SIG-M5 treated with dmso at 0.1 percent for 504 hours (cell line): ENCODE measurements around the gene CRMP1.

Experiments
- DNase-seq: peaks from one replicate; lab custom pipeline; 2025; ENCODE audit not compliant: unreplicated experiment; lab: John Stamatoyannopoulos, UW

CRMP1 gene

DNA sequence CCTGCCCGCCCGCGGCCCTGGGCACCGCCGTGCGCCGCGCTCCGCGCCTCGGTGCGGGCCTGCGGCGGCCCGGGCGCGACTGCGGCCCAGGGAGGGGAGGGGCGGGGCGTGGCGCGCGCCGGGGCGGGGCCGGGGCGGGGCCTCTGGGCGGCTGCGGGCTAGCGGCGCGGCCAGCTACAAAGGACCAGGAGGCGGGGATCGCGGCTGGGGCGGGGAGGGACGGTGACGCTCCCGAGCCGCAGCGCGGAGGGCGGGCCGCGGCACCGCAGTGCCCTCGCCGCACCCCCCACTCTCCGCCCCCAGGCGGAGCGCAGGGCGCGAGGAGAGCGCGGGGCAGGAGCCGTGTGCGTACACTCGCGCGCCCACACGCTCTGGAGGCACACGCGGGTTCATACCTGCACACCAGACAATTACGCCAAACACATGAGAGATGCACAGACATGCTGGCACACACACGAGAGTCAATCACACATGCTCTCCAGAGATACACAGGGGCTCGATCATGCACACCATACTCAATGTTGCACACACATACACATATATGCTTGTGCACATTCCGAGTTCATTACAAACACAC, at the start of gene CRMP1:
Gene CRMP1 (minus strand): TSS at position 83 of the 577 bp plus-strand sequence. CDS start 117 bp downstream, outside the sequence.
- no peak for DNase-seq

DNA sequence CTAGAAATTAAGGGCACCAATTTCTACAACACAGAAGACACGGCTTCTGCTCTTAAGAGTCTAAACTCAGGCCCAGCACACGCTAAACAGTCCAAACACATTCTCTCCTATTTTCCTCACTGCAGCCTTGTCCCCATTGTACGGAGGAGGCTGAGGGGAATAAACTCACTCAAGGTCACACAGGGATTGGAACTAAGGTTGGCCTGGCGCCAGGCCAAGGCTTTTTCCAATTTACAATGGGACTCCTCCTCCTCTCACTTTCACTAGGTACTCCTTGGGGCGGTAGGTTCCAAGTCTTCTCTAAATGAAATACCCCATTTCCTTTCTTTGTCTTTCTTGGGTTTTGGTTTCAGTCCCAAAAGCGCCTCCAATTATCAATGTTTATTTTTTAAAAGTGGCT, 48.7 kb upstream of the CRMP1 start:
- DNase-seq = no peak

DNA sequence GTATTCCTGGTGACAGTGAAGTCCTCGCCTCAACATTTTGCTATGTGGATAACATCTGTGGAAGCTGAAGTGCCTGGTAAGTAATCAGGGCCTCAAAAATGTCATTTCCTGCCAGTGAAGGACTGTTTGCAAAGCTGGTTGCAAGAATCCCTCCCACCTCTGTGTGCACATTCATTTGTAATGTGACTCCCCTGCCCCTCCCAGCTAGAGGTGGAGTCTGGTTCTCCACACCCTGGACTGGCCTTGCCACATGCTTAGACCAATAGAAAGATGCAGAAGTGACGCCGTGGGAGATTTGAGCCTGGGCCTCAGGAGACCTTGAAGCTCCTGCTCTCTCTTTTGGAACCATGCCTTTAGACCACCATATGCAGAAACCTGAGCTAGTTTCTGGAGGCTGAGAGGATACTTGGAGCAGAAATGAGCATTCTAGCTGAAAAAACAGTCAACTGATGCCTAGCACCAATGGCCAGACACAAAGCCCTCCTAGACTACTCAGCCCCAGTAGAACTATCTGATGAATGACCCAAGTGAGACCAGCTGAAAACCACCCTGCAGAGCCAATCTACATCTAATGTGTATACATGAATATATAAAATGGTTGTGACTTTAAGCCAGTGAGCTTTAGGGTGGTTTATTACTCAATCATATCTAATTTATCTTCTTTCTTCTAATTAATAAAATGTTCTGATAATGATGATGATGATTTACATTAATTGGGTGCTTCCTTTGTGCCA, 47.8 kb upstream of the CRMP1 start:
- DNase-seq = peak; percentile 5

DNA sequence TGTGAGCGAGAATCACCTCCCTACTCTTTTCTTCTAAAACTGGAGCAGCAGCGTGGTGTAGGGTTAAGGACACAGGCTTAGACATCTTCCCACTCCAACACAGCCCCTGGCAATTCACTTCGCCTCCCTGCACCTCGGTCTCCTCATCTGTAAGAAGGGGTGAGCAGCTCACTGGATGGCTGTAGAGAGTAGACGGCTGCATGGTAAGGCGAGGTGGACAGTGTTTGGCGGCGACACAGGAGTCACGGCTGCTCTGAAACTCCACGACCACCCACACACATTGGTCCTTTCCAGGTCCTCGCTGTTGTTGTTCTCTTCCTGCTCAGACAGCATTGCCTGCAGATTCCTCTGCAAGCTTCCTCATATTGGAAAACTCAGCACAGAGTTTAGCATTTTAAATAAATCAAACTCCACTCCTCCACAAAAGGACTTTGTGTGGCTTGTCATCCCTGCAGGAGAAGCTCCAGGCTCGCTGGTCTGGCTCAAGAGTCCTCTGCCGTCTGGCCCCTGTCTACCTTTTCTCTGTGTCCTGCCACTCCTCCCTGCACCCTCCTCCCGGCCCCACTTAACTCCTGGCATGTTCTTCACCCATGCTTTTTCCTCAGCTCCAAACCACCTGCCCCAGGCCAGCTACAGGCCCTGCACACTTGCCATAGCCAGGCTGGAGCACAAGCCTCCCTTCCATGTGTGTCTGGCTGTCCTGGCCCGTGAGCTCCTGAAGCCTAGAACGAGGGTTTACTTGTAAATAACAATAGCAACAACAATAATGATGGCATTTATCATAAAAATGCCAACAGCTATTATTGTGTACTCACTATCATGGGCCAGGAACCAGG, 41.3 kb upstream of the CRMP1 start:
- no peak for DNase-seq

DNA sequence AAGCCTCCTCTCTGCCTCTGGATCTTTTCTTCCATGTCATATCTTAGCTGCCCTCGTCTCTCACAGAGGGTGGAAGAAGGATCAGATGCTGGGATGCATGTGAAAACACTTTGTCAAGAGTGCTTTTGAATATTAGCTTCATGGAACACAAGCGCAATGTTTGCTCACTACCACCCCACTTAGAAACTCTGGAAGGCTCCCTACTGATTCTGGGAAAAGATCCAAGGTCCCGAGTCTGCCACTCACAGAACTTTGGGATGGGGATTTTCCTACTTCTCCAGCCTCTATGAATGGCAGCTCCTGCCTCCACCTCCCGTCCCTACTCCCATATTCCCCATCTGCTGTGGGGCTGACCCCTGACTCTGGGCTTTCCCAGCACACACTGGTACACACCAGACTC, 40.2 kb upstream of the CRMP1 start:
- no peak for DNase-seq

DNA sequence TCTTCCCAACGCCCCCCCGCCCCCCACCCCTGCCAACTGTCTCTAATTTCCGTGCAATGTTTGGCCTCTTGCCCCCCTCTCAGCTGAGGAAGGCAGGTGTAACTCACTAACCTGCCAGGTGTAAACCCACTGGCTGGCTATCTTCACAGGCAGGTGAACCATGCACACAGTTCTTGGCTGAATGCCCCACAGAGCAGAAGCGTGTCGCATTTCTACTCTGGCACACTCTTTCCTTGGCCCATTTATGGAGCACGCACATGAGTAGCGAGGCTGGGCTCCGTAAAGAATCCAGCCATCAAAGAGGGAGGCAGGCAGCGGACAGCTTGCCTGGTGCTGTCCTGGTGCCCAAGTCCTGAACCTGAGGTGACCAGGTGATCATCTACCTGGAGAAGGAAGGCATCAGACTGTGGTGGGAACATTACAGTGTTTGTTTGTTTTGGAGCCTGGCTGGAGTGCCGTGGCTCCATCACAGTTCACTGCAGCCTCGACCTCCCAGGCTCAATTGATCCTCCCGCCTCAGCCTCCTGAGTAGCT, 39.2 kb upstream of the CRMP1 start:
- DNase-seq = no peak

DNA sequence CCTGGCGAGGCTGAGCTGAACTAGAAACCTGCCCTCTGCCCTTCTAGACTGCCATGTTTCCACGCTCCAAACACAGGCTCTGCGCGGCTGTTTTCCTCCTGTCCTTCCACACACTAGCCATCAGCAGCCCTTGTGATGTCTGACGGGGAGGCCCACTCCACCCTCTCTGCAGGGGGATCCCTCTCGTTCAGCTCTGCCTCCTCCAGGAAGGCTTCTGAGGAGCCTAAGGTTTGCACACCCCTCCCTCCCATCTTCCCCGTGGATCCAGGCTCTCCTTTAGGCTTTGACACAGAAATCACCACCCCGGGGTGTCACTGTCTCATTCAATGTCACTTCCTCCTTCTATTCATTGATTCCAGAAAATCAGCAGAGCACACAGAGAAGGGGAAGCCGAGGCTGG, 38.6 kb upstream of the CRMP1 start:
- DNase-seq = no peak

DNA sequence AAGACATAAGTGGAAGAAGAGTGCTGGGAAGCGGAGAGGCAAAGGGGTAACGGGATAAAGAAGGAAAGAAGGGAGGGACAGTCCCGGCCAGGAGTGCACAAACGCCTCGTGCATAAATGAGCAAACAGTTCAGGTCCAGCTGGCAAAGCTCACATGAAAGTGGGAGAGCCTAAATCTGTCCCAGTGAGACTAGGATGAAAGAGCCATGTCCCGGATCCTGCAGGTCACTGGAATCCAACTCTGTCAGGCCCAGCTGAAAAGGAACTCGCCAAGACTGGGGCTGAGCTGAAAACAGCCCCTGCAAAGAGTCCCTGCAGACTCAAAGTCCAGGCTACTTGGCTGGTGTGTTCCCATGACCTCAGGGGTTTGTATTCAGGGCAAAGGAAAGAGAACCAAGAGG, 38.0 kb upstream of the CRMP1 start:
- no peak for DNase-seq

DNA sequence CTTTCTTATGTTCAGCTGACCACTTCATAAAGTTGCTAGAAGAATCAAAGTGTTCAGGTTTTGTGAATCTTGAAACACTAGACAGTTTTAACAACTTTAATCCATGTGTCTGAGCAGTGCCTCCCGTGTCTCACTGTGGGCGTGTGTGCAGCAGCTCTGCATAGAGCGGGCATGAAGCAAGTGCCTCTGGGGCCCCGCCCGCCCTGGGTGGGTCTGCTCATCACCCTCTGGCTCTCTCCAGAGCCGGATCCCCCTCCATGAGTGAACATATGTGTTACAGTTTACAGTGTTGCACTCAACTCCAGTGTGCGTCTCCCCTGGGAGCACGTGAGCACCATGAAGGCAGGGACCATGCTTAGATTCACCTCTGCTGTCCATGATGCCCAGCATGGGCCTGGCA, 37.6 kb upstream of the CRMP1 start:
- no peak for DNase-seq

DNA sequence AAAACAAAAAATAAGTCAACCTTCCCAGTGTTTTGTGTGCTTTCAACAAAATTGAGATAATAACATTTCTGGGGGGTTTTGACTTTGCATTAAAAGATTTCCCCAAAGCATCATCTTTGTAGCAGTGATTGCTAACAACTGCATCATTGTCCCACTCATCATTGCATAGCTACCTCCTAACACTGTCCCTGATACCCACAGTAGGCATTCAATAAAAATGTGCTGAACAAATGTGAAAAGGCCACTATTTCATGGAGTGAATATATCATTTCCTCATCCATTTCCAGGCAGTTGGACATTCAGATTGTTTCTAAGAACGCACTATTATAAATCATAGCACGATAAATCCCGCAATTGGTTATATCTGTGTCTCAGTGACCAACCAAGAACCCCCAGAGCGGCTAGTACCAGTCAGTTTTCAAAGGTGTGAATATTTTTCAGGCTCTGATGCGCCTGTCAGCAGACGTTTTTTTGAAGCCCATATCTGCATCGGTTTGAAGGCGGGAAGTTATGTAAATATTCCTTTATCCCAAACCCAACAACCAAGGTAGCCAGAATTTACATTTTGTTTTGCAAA, 36.0 kb upstream of the CRMP1 start:
- no peak for DNase-seq

DNA sequence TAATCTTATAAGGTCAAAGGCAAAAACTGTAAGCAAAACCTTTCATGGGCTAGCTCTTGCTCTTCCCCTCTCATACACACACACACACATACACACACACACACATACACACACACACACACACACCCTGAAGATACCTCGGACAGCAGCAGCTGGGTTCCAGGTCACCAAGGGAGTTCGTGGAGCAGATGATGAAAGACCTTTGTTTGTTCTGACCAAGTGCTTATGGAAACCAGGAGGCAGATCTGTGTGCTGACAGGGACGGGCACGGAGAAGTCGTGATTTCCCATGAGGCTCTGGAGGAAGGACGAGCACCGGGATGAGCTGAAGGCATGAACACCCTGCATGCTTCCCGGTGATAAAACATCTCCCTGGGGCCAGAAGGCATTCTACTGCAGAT, 35.4 kb upstream of the CRMP1 start:
- DNase-seq = no peak

DNA sequence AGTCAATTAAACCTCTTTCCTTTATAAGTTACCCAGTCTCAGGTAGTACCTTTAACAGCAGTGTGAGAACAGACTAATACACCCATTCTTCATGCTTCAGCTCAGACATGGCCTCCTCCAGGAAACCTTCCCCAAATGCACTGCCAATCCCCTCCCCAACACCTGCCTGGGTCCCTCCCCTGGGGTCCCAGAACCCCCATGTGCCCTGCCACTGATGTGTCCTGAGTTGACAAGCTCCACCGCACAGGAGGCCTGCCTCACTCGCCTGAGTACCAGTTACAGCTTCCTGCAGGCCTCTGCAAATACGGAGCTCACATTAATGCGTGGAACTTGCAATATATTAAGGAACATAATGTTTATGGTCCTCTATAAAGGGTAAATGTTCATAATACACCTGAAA, 34.9 kb upstream of the CRMP1 start:
- DNase-seq = no peak

DNA sequence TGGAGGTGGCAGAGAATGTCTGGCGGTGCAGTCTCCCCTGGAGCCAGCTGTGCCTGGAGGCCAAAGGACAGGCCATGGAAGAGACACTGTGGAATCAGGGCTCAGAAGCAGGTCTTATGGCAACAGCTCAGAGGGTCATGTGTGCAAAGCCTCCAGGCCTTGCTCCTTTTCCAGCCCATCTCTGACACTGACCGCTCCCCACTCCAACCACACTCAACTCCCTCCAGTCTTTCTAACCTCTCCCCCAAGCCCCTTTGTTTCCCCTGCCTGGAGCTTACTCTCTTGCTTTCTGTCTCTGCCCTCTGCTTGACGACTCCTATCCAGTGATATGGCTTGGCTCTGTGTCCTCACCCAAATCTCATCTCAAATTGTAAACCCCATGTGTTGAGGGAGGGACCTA, 34.2 kb upstream of the CRMP1 start:
- DNase-seq = no peak

DNA sequence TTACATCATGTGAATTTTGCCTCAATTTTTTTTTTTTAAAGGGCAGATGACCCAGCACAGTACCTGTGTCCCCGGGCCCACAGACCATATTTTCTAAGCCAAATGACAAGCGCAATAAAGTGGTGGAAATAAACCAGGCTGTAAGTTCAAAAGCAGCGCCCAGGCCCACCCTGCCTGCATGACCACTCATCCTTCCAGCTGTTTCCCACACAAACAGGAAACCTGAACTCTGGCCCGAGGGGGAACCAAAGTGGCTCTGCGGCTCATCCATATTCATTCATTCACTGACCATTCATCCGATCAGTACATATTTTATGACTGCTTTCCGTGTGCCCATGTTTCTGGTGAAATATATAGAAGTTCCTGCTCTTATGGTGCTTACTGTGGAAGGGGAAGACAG, 33.7 kb upstream of the CRMP1 start:
- no peak for DNase-seq

DNA sequence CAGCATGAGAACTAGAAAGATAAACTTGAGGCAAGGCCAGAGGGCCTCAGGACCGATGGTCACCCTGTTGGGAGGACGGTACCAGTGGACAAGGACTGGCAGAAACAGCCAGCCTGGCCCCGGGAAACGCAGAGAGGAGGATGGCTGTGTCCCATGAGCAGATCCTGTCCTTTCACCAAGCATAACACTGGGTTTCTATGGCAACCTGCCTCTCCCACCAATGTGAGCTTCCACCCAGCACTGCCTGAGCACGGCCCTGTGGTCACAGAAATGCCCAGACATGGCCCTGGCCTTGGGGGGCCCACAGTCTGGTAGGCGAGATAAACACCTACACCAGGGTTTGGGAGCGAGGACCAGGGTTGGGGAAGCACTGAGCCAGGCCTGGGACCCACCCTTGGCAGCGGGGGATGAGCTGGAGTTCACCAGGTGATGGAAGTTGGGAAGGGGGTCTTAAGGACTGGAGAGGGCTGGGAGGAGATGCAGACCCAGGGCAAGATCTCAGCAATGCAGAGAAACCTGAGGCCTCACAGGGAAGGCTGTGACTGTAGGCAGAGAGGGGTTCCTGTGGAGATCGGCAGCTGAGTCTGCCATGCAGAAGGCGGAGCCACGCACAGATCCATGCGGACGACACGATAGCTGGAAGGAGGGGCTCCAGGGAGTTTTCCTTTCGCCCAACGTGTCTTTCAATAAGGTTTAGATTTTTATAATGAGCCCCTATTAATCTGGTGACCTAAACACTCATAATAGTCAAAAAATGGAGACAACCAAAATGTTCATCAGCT, 32.7 kb upstream of the CRMP1 start:
- no peak for DNase-seq

DNA sequence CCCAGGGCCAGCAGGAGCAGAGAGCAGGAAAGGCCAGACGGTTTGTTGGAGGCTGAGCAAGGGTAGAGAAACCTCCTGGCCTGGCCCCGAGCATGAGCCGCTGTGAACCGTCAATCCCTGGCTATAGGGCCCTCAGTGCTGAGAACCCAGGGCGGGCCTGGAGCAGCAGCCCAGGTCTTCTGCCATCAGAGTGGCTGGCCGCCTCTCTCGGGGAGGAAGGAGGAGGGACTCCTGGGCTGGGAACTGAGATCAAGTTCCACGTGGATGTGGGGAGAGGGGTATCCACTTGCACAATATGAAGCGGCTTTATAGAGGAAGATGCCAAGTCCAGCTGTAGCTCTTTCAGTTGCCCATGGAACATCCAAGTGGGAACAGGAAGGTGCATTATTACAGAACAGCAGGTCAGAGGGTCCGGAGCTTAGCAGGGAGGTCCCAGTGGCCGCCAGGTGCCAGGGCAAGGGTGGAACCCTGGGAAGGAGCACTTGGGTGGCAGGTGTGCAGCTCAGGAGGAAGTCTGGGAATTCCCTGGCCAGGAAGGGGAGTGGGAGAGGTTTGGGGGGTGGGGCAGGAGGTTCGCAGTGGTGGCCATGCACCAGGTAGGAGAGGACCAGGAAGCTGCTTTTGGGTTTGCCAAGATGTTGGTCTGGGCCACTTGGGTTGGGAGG, 31.7 kb upstream of the CRMP1 start:
- no peak for DNase-seq

DNA sequence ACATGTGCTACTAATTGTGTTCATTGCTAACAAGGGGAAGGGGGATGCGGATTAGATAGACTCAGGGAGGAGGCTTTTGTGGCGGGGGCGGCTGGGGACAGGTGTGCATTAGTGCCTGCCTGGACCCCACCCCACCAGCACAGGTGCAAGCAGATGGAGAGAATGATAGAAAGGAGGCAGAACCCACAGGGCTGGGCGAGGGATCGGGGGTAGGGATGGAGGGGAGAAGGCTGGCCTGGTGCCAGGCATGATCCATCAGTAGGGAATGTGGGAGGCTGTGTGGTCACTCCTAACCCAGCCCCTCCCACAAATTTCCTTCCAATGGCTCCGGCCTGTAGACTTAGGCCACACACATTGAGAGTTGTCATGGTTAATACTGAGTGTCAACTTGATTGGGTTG, 30.5 kb upstream of the CRMP1 start:
- DNase-seq = no peak

DNA sequence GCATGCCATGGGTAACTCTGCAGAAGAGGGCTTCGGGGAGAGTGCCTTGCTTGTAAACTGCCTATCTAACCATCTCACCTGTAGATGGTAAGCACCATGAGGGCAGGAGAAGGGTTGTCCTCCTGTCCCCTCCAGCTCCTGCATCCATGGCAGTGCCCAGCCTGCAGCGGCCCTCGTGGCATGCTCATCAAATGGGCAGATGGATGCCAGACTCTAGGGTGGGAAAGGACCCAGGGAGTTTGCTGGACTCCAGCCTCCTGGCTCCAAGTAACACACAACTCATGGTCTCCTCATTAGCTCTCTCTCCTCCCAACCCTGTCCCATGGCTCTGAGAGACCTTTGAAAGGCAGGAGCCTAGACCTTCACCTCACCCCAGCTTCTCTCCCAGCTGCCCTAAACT, 29.7 kb upstream of the CRMP1 start:
- DNase-seq = no peak

DNA sequence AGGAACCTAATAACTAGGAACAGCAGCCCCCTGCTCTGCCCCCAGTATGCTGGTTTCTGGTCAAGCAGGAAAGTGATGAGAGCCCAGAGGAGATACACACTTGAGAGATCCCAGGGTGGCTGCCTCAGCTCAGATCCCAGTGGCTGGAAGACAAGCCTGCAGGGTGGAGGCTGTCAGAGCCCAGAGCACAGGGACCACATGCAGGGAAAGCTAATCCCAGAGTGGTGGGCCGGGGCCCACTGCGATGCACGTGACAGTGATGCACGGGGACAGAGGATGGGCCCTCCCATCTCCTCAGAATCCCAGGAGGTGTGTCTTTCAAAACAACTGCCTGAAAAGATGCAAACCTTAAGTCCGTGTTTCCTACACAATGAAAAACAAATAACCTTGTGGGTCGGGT, 29.1 kb upstream of the CRMP1 start:
- no peak for DNase-seq
